Parathyroid adenoma (tissue), 2 donors: ENCODE results near the gene VIPR2.

Source experiments
- H2AFZ ChIP-seq: fragments of 300-600 bp; sonication (generic); one replicate; pipeline ENCODE4 v1.7.0; 2017; ENCODE audit warnings: antibody characterized with exemption, mild to moderate bottlenecking
- H3K27ac ChIP-seq: fragments of 300-600 bp; sonication (generic); one replicate; pipeline ENCODE4 v1.7.0; 2017
- H3K27me3 ChIP-seq: fragments of 300-600 bp; sonication (generic); one replicate; pipeline ENCODE4 v1.7.0; 2017; ENCODE audit warnings: low read length; ENCODE audit not compliant: control insufficient read depth, insufficient read depth
- H3K36me3 ChIP-seq: fragments of 300-600 bp; sonication (generic); one replicate; pipeline ENCODE4 v1.7.0; 2017; ENCODE audit warnings: low read length; ENCODE audit not compliant: control insufficient read depth, insufficient read depth
- H3K4me1 ChIP-seq: fragments of 300-600 bp; sonication (generic); one replicate; pipeline ENCODE4 v1.7.0; 2017; ENCODE audit warnings: control low read depth
- H3K4me2 ChIP-seq: fragments of 300-600 bp; sonication (generic); one replicate; pipeline ENCODE4 v1.7.0; 2017; ENCODE audit warnings: low read length
- H3K4me3 ChIP-seq: fragments of 300-600 bp; sonication (generic); one replicate; pipeline ENCODE4 v1.7.0; 2017; ENCODE audit warnings: low read depth, low read length
- H3K79me2 ChIP-seq: fragments of 300-600 bp; sonication (generic); one replicate; pipeline ENCODE4 v1.7.0; 2017; ENCODE audit warnings: control low read depth
- H3K9ac ChIP-seq: fragments of 300-600 bp; sonication (generic); one replicate; pipeline ENCODE4 v1.7.0; 2017; ENCODE audit warnings: mild to moderate bottlenecking
- H3K9me3 ChIP-seq: fragments of 300-600 bp; sonication (generic); one replicate; pipeline ENCODE4 v1.7.0; 2017; ENCODE audit warnings: low read length; ENCODE audit not compliant: control insufficient read depth
- TF ChIP-seq, protein P1 (sequence below): fragments of 300-600 bp; sonication (generic); IDR thresholded peaks from one replicate; pipeline ENCODE4 v1.7.0; 2017; ENCODE audit warnings: antibody characterized with exemption, mild to moderate bottlenecking
- donor health status: primary hyperparathyroidism.

VIPR2 gene

DNA sequence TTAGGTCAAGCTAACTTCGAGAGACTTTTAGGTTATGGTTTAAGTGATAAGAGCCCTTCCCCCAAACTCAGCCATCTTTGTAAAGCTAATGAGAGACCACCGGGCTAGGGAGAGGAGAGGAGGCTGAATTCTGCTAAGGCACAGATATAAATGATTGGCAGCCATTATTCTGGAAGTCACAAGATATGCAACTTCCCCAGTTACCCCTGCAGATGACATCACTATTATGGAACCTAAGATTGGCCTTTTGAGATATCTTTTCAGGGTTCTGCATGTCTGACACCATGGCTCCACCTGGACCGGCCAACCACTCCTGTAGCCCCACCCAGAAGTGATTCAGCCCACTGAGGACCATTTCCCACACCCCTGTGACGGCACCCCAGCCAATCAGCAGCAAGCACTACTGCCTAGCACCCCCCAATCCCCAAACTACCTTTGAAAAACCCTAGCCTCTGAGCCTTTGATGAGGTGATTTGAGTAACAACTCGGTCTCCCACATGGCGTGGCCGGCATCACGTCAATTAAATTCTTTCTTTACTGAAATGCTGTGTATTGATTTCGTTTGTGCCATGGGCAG lies 14.4 kb downstream of the VIPR2 start:
- Histone ChIP-seq H2AFZ (no peak overlapping the region), H3K27me3 (no peaks in the 10 kb centered on the region), H3K9ac (no peak overlapping the region), H3K36me3 (no peaks in the 10 kb centered on the region), H3K4me3 (no peak overlapping the region), H3K9me3 (no peaks in the 10 kb centered on the region), H3K4me2 (no peak overlapping the region), H3K79me2 (no peaks in the 10 kb centered on the region), H3K4me1 (no peaks in the 10 kb centered on the region), H3K27ac (no peak overlapping the region)
- TF ChIP-seq, protein P1, sequence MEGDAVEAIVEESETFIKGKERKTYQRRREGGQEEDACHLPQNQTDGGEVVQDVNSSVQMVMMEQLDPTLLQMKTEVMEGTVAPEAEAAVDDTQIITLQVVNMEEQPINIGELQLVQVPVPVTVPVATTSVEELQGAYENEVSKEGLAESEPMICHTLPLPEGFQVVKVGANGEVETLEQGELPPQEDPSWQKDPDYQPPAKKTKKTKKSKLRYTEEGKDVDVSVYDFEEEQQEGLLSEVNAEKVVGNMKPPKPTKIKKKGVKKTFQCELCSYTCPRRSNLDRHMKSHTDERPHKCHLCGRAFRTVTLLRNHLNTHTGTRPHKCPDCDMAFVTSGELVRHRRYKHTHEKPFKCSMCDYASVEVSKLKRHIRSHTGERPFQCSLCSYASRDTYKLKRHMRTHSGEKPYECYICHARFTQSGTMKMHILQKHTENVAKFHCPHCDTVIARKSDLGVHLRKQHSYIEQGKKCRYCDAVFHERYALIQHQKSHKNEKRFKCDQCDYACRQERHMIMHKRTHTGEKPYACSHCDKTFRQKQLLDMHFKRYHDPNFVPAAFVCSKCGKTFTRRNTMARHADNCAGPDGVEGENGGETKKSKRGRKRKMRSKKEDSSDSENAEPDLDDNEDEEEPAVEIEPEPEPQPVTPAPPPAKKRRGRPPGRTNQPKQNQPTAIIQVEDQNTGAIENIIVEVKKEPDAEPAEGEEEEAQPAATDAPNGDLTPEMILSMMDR = no peak

DNA sequence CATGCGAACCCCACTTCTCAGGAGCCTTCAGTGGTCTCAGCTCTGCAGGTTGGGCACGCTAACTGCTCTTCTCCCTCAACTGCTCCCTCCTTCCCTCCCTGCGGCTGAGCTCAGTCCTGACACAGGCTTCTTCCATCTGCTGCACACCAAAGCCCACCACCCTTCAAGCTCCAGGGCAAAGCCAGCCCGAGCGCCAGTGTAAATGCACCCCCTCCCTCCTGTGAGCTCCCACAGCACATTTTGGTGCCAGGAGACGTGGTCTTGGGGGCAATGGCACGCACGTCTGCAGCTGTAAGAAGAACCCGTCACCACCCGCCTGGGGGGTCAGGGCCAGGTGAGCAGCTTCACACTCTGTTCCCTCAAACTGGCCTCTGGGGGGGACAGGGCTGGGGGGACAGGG lies 15.9 kb downstream of the VIPR2 start:
- Histone ChIP-seq H3K27me3 (no peaks in the 10 kb centered on the region), H3K4me2 (no peak overlapping the region), H3K9ac (no peak overlapping the region), H3K4me3 (no peak overlapping the region), H3K9me3 (no peaks in the 10 kb centered on the region), H2AFZ (no peak overlapping the region), H3K79me2 (no peaks in the 10 kb centered on the region), H3K36me3 (no peaks in the 10 kb centered on the region), H3K27ac (no peak overlapping the region), H3K4me1 (no peaks in the 10 kb centered on the region)
- TF ChIP-seq, protein P1 = no peak

DNA sequence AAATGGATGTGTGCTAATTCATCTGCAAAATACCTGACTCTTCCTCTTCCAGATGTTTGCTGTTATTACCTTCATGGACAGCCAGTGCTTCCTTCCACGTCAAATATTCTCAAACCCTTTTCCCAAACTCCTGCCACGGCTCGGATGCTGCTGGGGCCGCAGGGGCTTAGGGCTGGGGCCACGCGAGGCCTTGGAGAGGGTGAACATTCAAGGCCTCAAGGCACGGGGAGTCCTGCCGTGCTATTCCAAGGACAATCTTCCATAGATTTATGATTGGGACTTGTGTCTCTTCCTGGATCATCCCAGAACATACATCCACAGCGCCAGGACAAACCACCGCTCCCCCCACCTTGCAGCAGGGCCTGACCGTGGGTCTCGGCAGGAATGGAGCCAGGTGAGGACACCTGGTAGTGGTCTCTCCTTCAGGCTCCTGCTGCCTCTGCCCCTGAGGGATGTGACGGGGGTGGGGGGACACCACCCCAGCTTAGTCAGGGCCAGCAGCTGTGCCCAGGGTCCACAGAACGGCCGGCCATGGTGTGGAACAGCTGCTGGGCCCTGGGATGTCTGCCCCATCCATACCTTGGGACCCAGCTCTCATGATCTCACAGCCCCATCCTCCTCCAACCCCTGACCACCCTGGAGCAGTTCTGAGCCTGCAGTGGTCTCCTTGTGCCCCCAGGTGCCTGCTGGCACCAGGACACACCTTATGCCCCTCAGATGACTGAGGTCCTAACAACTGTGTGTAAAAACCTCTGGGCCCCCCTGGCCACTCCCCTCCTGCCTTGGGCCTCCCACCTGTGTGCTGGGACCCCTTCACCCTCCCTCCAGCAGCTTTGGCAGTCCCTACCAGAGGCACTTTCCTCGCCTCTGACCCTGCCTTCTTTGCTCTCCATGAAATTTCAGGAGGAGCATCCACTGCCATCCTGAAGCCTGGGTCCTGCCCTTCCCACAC lies 16.7 kb downstream of the VIPR2 start:
- H3K27ac ChIP-seq = no peak overlapping the region
- no peak overlapping the region for H3K9ac ChIP-seq
- no peaks in the 10 kb centered on the region for H3K27me3 ChIP-seq
- H3K4me1 ChIP-seq = no peaks in the 10 kb centered on the region
- no peaks in the 10 kb centered on the region for H3K79me2 ChIP-seq
- no peak overlapping the region for H3K4me2 ChIP-seq
- no peak overlapping the region for H3K4me3 ChIP-seq
- H2AFZ ChIP-seq = no peak overlapping the region
- TF ChIP-seq, protein P1 = no peak
- no peaks in the 10 kb centered on the region for H3K36me3 ChIP-seq
- no peaks in the 10 kb centered on the region for H3K9me3 ChIP-seq

DNA sequence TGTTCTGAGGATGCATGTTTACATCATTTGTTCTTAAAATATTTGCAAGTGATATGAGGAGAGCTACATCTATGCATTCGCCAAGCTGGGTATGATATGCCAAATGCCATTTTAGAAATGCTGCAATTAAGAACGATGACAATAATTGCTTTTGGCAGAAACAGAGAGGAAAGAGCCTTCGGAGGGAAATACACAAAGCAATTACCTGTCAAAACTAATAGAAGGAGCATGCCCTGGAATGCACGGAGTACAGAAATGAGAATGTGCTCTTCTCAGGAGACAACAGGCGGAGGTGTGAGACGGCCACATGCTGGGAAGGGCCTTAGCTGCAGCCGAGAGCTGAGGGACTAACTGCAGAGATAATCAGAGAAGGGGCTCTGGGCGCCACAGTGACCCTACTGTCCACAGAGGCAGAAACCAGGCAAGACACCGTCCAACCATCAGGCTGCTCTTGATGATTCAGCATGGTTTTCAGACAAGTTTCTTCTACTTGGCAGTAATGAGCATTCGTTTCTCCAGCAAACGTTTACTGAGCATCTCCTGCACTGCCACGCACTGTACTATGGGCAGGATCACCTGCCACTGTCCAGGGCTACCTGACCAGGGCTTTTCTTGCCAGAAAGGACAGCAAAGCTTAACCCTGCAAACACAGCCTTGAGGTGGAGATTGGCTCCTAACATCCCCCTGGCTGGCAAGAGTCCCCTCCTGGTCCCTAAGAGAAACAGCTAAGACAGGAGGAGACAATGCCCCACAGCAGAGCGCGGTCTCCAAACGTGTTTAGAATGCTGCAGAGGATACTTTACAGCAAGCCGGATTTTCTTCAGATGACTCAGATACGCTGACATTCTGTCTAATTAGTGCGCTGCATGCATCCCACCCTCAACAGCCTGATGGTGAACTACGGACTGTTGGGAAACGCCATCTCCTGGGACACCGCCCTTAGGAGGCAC lies 18.1 kb downstream of the VIPR2 start:
- no peak overlapping the region for H3K4me2 ChIP-seq
- H3K79me2 ChIP-seq = no peaks in the 10 kb centered on the region
- H3K9me3 ChIP-seq = no peaks in the 10 kb centered on the region
- no peaks in the 10 kb centered on the region for H3K4me1 ChIP-seq
- no peak overlapping the region for H3K9ac ChIP-seq
- H3K36me3 ChIP-seq = no peaks in the 10 kb centered on the region
- no peak overlapping the region for H3K27ac ChIP-seq
- TF ChIP-seq, protein P1 = no peak
- no peaks in the 10 kb centered on the region for H3K27me3 ChIP-seq
- no peak overlapping the region for H3K4me3 ChIP-seq
- no peak overlapping the region for H2AFZ ChIP-seq
